Vagina (tissue), 2 donors: ENCODE measurements around the gene P3H2.

Source experiments
- POLR2A ChIP-seq, 2 donors: fragments of 450-650 bp; IDR thresholded peaks; one replicate each; pipeline ENCODE4 v1.6.1; 2017; ENCODE audit warnings: antibody characterized with exemption in 2 of 2, mild to moderate bottlenecking in 2 of 2, moderate library complexity in 2 of 2
- POLR2AphosphoS5 ChIP-seq, 2 donors: sonication (generic); formaldehyde crosslinking; IDR thresholded peaks; one replicate each; pipeline ENCODE4 v1.9.0; 2017; ENCODE audit warnings: antibody characterized with exemption in 2 of 2, mild to moderate bottlenecking in 2 of 2, low read depth in 1 of 2; ENCODE audit not compliant: insufficient read depth in 1 of 2

- TF ChIP-seq POLR2A (IDR thresholded peaks at IDR 0.05) (no peak), POLR2AphosphoS5 (IDR thresholded peaks at IDR 0.05; ENCODE audit: insufficient read depth in 1 of 2, low read depth in 1 of 2) (no peak)
Observed at GRCh38 chr3:190034446-190034845, 86.3 kb downstream of the P3H2 start.
